Body of pancreas (tissue), 4 donors: Measurements from ENCODE around the gene C10orf90. TPM values are rescaled to one million over a fixed set of nuclear protein-coding genes. Genes with fewer than 3 reads are reported as not detected.

Experiments
- ATAC-seq: fragments of 150-250 bp; one replicate; pipeline ENCODE4 v1.9.1; 2016
- DNase-seq, 4 donors: peaks; one replicate each; pipeline ENCODE4 v3.0.0-alpha.2; 2019
- H3K27ac ChIP-seq, 4 donors: fragments of 200-600 bp; sonication (generic); 1 replicate in 3 of 4; 2 replicates in 1 of 4; pipeline versions ENCODE4 v1.5.1 to v1.6.1; 2016 to 2019; ENCODE audit warnings: mild to moderate bottlenecking in 1 of 4, mixed read lengths in 1 of 4, moderate library complexity in 1 of 4
- H3K27me3 ChIP-seq, 2 donors: fragments of 200-600 bp; sonication (generic); one replicate each; pipeline ENCODE4 v1.6.0; 2016; ENCODE audit warnings: mild to moderate bottlenecking in 1 of 2
- H3K36me3 ChIP-seq, 2 donors: fragments of 200-600 bp; sonication (generic); replicated peaks in 1 of 2; 2 replicates each; pipeline ENCODE4 v1.5.1; 2016; ENCODE audit warnings: low read depth in 2 of 2; ENCODE audit not compliant: insufficient read depth in 1 of 2
- H3K4me1 ChIP-seq: fragments of 200-600 bp; sonication (generic); one replicate; pipeline ENCODE4 v1.6.0; 2016
- H3K4me3 ChIP-seq, 2 donors: fragments of 200-600 bp; sonication (generic); 1 replicate in 1 of 2; 2 replicates in 1 of 2; pipeline ENCODE4 v1.5.1; 2016 to 2019
- H3K9me3 ChIP-seq, 3 donors: fragments of 200-600 bp; sonication (generic); 1 replicate in 2 of 3; 2 replicates in 1 of 3; pipeline ENCODE4 v1.5.1; 2016
- POLR2A ChIP-seq, 3 donors: fragments of 450-650 bp; IDR thresholded peaks; one replicate each; pipeline ENCODE4 v1.6.1; 2016; ENCODE audit warnings: antibody characterized with exemption in 3 of 3, mild to moderate bottlenecking in 2 of 3
- WGBS, 2 donors: methylation state at CpG; one replicate each; pipeline ENCODE4 v1.1.5; 2017; 5-methylcytosine and 5-hydroxymethylcytosine counted together
- intact Hi-C: fragments of 100-400 bp; cut with DNase I; formaldehyde crosslinking; loops from one replicate; pipeline ENCODE4 v1.15.1; 2023
- total RNA-seq, 2 donors: library from RNA; depleted of rRNA; stranded (reverse); fragments of >200 nt; gene quantifications; one replicate each; pipeline ENCODE4 v1.1.0, GENCODE V29; 2016
- TF ChIP-seq, protein P1 (sequence below), 7 experiments: fragments of 450-650 bp in 4 of 7; fragments of 200-600 bp in 3 of 7; sonication (generic) in 3 of 7; IDR thresholded peaks; one replicate each; pipeline ENCODE4 v1.5.1; 2016 to 2019; ENCODE audit warnings: antibody characterized with exemption in 7 of 7

Gene C10orf90
- total RNA-seq, 2 donors from 2014 or later = not detected

DNA sequence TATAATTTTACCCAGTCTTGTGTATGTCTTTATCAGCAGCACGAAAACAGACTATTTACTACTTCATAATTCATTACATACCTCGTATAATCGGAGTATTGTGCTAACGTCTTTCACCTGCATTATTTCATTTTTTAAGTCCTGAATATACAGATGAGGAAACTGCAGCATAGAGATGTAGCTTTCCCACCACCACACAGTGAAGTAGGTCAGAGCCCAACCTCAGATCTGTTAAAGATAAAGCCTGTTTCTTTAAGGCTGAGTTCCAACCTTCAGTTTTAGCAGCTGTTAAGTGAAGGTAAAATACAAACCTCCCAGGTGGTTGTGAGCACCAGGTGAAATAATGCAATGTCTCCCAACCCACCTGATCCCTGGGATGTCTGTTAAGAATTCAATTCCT lies 280.2 kb downstream of the C10orf90 start:
- H3K27me3 ChIP-seq = no peaks in the 10 kb centered on the region
- no peaks in the 10 kb centered on the region for H3K9me3 ChIP-seq
- peaks cover 21% of the 10 kb centered on the region for H3K4me1 ChIP-seq
- ATAC-seq (no peak), DNase-seq (no peak)
- intact Hi-C loops = no loop called here
- 71 to 75% methylated on average over 4 of the region's 4 CpGs for WGBS, 2 donors
- TF ChIP-seq, protein P1, sequence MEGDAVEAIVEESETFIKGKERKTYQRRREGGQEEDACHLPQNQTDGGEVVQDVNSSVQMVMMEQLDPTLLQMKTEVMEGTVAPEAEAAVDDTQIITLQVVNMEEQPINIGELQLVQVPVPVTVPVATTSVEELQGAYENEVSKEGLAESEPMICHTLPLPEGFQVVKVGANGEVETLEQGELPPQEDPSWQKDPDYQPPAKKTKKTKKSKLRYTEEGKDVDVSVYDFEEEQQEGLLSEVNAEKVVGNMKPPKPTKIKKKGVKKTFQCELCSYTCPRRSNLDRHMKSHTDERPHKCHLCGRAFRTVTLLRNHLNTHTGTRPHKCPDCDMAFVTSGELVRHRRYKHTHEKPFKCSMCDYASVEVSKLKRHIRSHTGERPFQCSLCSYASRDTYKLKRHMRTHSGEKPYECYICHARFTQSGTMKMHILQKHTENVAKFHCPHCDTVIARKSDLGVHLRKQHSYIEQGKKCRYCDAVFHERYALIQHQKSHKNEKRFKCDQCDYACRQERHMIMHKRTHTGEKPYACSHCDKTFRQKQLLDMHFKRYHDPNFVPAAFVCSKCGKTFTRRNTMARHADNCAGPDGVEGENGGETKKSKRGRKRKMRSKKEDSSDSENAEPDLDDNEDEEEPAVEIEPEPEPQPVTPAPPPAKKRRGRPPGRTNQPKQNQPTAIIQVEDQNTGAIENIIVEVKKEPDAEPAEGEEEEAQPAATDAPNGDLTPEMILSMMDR (IDR thresholded peaks at IDR 0.05) = no peak
- TF ChIP-seq POLR2A (IDR thresholded peaks at IDR 0.05) = no peak
- no peak overlapping the region for H3K27ac ChIP-seq
- no peak overlapping the region for H3K4me3 ChIP-seq
- no peaks in the 10 kb centered on the region for H3K36me3 ChIP-seq

DNA sequence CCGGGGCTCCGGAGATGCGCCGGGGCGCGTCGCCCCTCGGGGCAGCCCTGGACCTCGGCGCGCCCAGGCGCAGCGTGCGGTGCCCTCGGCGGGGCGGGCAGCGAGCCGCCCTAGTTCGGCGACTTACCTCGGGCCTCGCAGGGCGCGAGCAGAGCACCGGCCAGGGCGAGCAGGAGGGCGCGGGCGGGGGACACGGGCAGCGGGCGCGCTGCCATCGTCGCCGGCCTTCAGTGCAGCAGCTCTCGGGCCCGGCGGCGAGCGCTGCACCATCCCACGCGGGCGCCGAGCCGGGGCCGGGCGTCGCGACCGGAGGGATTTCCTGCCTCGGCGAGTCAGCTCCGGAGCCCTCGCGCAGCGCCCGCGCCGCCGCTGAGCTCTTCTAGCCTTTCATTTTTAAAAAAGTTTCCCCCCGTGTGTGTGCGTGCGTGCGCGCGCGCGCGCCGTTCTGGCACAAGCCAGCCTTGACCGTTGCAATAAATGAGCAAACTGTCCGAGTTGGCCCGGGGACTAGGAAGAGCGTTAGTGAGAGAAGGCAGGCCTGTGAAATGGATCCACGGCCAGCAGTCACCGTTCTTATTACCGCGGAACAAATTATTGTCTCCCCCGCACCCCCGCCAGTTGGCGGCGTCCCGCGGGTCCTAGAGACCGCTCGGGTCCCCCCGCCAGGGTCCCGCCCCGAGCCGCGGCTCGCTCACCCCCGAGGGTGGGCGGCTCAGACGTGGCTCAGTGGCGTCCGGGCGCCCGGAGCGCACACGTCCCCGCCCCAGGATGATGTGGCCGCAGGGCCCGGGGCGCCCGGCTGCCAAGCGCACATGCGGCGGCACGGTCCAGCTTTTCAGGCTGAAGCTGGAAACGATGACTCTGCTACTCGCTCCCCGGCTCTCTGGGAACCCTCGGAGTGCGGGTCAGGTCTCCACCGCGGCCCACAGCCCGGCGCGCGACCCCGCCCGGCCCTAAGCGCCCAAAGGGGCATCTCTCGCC lies 282.3 kb downstream of the C10orf90 start, which contains the start of gene ADAM12:
TSS of gene ADAM12 (minus strand) at position 547 of the 981 bp plus-strand sequence. CDS start at position 215, 332 bp downstream.
- Histone ChIP-seq H3K27ac (no peak within 1 kb of the TSS), H3K4me3 (peak within 1 kb of the TSS in 1 of 2 donors; percentile 29), H3K36me3 (no peaks in the 10 kb centered on the region), H3K27me3 (no peaks in the 10 kb centered on the region), H3K9me3 (no peaks in the 10 kb centered on the region), H3K4me1 (peaks cover 21% of the 10 kb centered on the region)
- TF ChIP-seq, protein P1 (IDR thresholded peaks at IDR 0.05) = no peak
- no peak for TF ChIP-seq POLR2A (IDR thresholded peaks at IDR 0.05)
- peak; percentile 31 for ATAC-seq
- WGBS, 2 donors = 4 to 18% methylated on average over 11 to 103 of the region's 127 CpGs
- intact Hi-C loops = no loop called here
- DNase-seq = peak; percentile 16 to 39 (median 24)

DNA sequence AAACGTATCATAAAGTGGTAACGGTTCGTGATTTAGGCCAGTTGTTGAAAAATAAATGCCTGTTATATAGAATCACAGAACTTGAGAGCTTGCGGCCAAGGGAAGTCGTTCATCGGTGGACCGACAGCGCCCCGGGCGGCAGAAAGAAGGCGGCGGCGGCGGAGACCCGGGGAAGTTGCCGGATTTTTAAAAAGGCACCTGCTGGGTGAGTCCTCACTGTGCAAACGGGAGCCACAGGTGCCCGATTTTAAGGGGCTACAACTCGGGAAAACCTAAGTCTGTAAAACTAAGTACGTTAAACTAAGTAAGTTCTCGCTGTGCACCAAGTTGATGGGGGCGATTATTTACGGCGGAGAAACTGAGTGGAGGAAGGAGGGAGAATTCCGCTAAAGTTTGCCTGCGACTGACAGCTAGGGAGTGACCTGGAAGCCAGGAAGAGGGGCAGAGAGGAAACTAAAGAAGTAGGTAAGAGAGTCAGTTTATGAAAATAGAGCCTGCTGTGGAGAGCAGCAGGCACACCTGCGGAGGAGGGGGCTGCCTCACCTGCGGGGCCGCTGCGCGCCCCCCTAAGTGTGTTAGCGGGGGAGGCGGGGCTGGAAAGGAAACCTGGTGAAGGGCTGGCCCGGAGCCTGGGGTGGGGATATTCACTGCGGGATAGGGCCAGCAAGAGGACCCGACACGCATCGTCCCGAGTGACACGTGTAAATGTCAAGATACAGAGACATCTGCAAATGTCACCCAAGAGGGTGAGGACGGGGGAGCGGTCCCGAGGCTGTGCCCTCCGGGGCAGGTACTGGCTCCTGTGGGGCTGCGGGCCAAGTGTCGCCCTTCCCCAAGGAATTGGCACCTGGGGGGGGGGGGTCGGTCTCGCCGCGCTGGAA lies 283.2 kb downstream of the C10orf90 start:
- ATAC-seq = peak; percentile 62
- Histone ChIP-seq H3K4me3 (peak overlapping the region in 1 of 2 donors; percentile 29), H3K27me3 (no peaks in the 10 kb centered on the region), H3K36me3 (no peaks in the 10 kb centered on the region), H3K27ac (no peak overlapping the region), H3K4me1 (peaks cover 21% of the 10 kb centered on the region), H3K9me3 (no peaks in the 10 kb centered on the region)
- intact Hi-C loops = no loop called here
- peak; percentile 61 to 77 (median 64) for DNase-seq
- 2% methylated on average over 34 to 46 of the region's 50 CpGs for WGBS, 2 donors
- no peak for TF ChIP-seq POLR2A (IDR thresholded peaks at IDR 0.05)
- TF ChIP-seq, protein P1 (IDR thresholded peaks at IDR 0.05) = peak; percentile 58 to 77 (median 72)

DNA sequence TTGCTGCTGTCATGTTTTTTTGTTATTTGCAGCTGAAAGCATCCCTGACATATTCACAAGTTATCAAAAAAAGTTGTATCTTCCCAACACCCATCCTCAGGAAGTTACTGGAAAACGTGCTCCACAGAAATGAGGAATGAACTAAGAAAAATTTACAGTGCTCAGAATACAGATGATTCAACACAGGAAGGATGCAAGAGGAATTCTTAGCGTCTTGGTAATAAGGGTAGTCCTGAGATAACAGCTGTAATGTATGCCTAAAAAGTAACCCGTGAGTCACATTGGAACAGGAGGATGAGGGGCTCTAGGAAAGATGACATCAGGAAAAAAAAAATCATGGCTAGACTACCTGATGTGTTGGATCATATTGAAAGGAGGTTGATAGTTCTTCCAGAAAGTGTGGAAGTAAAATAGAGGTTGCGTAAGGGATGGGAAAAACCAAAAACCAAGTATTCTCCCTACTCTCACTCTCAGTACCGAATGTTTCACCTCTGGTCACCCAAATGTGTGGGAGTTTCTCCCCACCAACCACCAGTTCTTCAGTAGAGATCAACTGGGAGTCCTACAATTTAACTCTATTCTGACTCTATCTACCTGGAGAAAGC lies 286.1 kb downstream of the C10orf90 start:
- no peak for TF ChIP-seq POLR2A (IDR thresholded peaks at IDR 0.05)
- TF ChIP-seq, protein P1 (IDR thresholded peaks at IDR 0.05) = no peak
- H3K27me3 ChIP-seq = no peaks in the 10 kb centered on the region

More for the DNA sequence above, 286.1 kb downstream of the C10orf90 start:
- Histone ChIP-seq H3K4me1 (peaks cover 21% of the 10 kb centered on the region), H3K27ac (no peak overlapping the region), H3K36me3 (no peaks in the 10 kb centered on the region), H3K4me3 (no peak overlapping the region), H3K9me3 (no peaks in the 10 kb centered on the region)
- 65 to 72% methylated on average over 5 of the region's 5 CpGs for WGBS, 2 donors
- DNase-seq = no peak
- intact Hi-C loops = no loop called here
- ATAC-seq = no peak
